ENCODE data around the gene CABP1. TPM values are rescaled to one million over a fixed set of nuclear protein-coding genes. Genes with fewer than 3 reads are reported as not detected.

The CABP1 gene
- total RNA-seq, 1 donor from 2014 or later: 0.47 TPM

DNA sequence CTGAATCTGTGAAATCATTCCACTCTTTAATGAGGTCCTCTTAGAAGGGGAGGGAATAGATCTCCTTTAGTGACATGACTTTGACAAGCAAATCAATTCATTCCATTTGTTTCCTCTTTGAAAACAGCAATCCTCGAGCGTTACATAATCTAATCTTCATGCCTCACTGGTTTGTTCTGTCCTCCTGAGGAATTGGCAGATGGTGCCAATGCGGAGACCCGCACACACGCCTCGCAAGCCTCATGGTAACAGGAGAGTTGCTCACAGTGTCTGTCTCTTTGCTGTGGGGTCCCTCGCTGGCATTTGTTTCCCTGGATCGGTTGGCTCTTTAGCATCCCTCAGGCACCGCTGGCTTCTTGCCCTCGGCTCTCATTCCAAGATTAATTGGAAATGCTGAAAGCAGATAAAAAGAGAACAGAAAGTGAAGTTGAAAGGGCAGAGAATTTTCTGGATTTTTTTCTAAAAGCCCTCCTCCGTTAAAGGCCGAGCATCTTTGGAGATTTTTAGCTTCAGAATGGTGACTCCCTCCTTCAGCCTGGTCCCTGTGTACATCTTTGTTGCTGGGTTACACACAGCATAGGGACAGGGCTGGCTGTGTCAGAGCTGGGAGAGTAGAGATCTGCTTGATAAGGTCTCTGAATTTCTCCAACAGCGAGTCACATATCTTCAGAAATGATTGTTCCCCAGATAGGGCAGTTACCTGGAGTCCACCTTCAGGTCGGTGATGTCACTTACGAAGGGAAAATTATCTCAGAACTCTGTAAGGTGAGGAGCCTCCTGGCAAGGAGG lies 10.1 kb upstream of the CABP1 start:
- Histone ChIP-seq H3K9ac (no peak overlapping the region), H3K27me3 (no peaks in the 10 kb centered on the region), H3K4me2 (no peak overlapping the region), H4K20me1 (ENCODE audit: low read depth) (no peaks in the 10 kb centered on the region), H3K36me3 (no peaks in the 10 kb centered on the region), H3K9me3 (ENCODE audit: low read depth) (no peaks in the 10 kb centered on the region), H3F3A (ENCODE audit: low read depth) (no peaks in the 10 kb centered on the region), H3K27ac (no peak overlapping the region), H3K4me1 (no peaks in the 10 kb centered on the region), H2AFZ (replicated peaks) (no peak overlapping the region), H3K79me2 (ENCODE audit: low read depth) (no peaks in the 10 kb centered on the region), H3K4me3 (no peak overlapping the region)
- Mint-ChIP-seq H3K9me3 (no peaks in the 10 kb centered on the region), H3K36me3 (no peaks in the 10 kb centered on the region), H3K4me1 (peaks cover 21% of the 10 kb centered on the region), H3K4me3 (peak overlapping the region; percentile 66), H3K27ac (peak overlapping the region; percentile 5), H3K27me3 (ENCODE audit: insufficient read depth, low read depth) (peaks cover 9% of the 10 kb centered on the region)
- DNase-seq (ENCODE audit: low spot score): no peak
- TF ChIP-seq, protein P1, sequence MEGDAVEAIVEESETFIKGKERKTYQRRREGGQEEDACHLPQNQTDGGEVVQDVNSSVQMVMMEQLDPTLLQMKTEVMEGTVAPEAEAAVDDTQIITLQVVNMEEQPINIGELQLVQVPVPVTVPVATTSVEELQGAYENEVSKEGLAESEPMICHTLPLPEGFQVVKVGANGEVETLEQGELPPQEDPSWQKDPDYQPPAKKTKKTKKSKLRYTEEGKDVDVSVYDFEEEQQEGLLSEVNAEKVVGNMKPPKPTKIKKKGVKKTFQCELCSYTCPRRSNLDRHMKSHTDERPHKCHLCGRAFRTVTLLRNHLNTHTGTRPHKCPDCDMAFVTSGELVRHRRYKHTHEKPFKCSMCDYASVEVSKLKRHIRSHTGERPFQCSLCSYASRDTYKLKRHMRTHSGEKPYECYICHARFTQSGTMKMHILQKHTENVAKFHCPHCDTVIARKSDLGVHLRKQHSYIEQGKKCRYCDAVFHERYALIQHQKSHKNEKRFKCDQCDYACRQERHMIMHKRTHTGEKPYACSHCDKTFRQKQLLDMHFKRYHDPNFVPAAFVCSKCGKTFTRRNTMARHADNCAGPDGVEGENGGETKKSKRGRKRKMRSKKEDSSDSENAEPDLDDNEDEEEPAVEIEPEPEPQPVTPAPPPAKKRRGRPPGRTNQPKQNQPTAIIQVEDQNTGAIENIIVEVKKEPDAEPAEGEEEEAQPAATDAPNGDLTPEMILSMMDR (IDR thresholded peaks at IDR 0.05): no peak
- TF ChIP-seq EZH2phosphoT487 (IDR thresholded peaks at IDR 0.05): no peak
- TF ChIP-seq EZH2 (IDR thresholded peaks at IDR 0.05): no peak

DNA sequence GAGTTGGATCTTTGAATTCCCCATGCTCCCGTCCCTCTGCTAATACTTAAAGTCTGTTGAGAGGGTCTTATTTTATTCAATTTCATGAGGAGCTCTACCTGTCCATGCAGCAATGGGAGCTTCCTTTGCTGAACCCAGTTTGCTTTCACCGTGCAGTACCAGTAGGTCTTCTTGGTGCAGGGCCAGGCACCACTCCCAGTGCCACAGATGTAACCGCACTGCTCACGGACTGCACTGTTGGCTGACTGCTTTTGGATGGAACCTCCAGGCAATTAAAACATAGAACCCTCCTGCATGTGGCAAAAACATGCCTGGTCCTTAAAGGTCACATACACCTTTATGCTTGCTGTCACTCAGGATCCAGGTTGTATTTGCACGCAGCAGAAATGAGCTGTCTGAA lies 9.3 kb upstream of the CABP1 start:
- Histone ChIP-seq H3K27ac (no peak overlapping the region), H3K9ac (no peak overlapping the region), H3K27me3 (no peaks in the 10 kb centered on the region), H3K4me3 (no peak overlapping the region), H3K36me3 (no peaks in the 10 kb centered on the region), H3K9me3 (ENCODE audit: low read depth) (no peaks in the 10 kb centered on the region), H4K20me1 (ENCODE audit: low read depth) (no peaks in the 10 kb centered on the region), H3K4me2 (no peak overlapping the region), H3K4me1 (no peaks in the 10 kb centered on the region), H3K79me2 (ENCODE audit: low read depth) (no peaks in the 10 kb centered on the region), H2AFZ (replicated peaks) (no peak overlapping the region), H3F3A (ENCODE audit: low read depth) (no peaks in the 10 kb centered on the region)
- H3K9me3 Mint-ChIP-seq: no peaks in the 10 kb centered on the region
- no peak for DNase-seq (ENCODE audit: low spot score)
- H3K4me3 Mint-ChIP-seq: no peak overlapping the region
- H3K27ac Mint-ChIP-seq: no peak overlapping the region
- H3K36me3 Mint-ChIP-seq: no peaks in the 10 kb centered on the region
- H3K27me3 Mint-ChIP-seq (ENCODE audit: insufficient read depth, low read depth): peaks cover 9% of the 10 kb centered on the region
- TF ChIP-seq EZH2phosphoT487 (IDR thresholded peaks at IDR 0.05) (no peak), EZH2 (IDR thresholded peaks at IDR 0.05) (no peak)
- TF ChIP-seq, protein P1 (IDR thresholded peaks at IDR 0.05): no peak
- H3K4me1 Mint-ChIP-seq: peaks cover 21% of the 10 kb centered on the region

DNA sequence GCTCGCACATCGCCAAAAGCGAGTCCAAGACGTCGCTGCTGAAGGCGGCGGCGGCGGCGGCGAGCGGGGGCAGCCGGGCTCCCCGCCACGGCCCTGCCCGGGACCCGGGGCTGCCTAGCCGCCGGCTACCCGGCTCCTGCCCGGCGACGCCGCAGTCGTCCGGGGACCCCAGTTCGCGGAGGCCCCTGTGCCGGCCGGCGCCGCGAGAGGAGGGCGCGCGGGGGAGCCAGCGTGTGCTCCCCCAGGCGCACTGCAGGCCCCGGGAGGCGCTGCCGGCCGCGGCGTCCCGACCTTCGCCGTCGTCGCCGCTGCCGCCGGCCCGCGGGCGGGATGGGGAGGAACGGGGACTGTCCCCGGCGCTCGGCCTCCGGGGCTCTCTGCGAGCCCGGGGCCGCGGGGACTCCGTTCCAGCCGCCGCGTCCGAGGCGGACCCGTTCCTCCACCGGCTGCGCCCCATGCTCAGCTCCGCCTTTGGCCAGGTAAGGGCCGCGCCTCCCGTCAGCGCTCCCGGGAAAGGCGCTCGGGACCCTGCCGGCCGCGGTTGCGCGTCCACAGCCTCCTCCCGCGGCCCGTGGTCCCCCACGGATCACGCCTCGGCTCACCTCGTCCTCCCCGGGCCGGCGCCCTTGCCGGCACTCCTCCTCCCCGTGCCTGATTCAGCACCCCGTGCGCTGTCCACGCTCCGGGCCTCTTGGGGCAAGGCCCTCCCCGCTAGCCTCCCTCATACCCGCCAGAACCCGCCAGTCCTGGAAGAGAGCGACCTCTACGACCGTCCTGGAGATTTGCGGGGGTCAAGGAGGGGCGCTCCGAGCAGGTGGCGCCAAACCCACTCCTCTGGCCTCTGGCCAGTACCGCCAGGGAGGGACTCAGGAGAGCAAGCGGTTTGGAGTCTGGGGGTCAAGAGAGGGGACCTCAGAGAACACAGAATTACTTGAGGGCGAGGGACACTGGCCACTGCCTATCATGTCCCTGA lies 721 bp downstream of the CABP1 start:
- no peaks in the 10 kb centered on the region for H3K79me2 ChIP-seq (ENCODE audit: low read depth)
- H3K36me3 Mint-ChIP-seq: no peaks in the 10 kb centered on the region
- peak overlapping the region; percentile 46 for H3K4me3 ChIP-seq
- no peak overlapping the region for H3K9ac ChIP-seq
- TF ChIP-seq EZH2phosphoT487 (IDR thresholded peaks at IDR 0.05) (peak; percentile 61), EZH2 (IDR thresholded peaks at IDR 0.05) (peak; percentile 66)
- TF ChIP-seq, protein P1 (IDR thresholded peaks at IDR 0.05): peak; percentile 47
- H3K4me1 ChIP-seq: peaks cover 13% of the 10 kb centered on the region
- H2AFZ ChIP-seq (replicated peaks): no peak overlapping the region
- H3K9me3 ChIP-seq (ENCODE audit: low read depth): no peaks in the 10 kb centered on the region
- no peak overlapping the region for H3K27ac ChIP-seq
- H3K27me3 ChIP-seq: peaks cover 74% of the 10 kb centered on the region
- H3K4me2 ChIP-seq: peak overlapping the region; percentile 88
- H3K27ac Mint-ChIP-seq: no peak overlapping the region
- peaks cover 53% of the 10 kb centered on the region for H3K27me3 Mint-ChIP-seq (ENCODE audit: insufficient read depth, low read depth)
- peak overlapping the region; percentile 88 for H3K4me3 Mint-ChIP-seq
- no peaks in the 10 kb centered on the region for H3K36me3 ChIP-seq
- DNase-seq (ENCODE audit: low spot score): peak; percentile 93
- H3F3A ChIP-seq (ENCODE audit: low read depth): peaks cover 27% of the 10 kb centered on the region
- H3K9me3 Mint-ChIP-seq: peaks cover 2% of the 10 kb centered on the region
- peaks cover 20% of the 10 kb centered on the region for H3K4me1 Mint-ChIP-seq
- peaks cover 25% of the 10 kb centered on the region for H4K20me1 ChIP-seq (ENCODE audit: low read depth)

Measured in neural progenitor cell (in vitro differentiated cells).